ENCODE measurements around the gene TPCN1. TPM values are rescaled to one million over a fixed set of nuclear protein-coding genes. Genes with fewer than 3 reads are reported as not detected.

Gene TPCN1
- total RNA-seq, 3 donors from 2014 or later (not counting 1 experiment from before 2014, with no cell fraction given), result 7.2 to 21.4 (median 10.7) TPM

DNA sequence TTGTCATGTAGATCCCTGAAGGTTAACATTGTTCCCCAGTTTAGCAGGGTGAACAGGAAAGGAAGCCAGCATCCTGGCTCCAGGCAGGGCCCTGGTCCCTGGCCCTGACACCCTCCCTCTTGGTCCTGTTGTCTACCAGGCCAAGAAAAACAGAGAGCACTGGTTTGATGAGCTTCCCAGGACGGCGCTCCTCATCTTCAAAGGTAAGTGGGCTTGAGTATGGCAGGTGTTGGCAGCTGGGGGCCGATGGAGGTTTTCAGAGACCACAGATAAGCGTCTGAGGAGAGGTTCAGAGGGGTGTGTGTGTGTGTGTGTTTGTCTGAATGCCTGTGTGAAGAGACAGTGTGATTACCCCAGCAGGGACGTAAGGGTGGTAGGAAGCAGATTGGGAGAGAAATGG lies 57.4 kb downstream of the TPCN1 start:
- no peaks in the 10 kb centered on the region for H3K27me3 Mint-ChIP-seq (ENCODE audit: low read depth in 2 of 2)
- ATAC-seq (no peak), DNase-seq (no peak)
- TF ChIP-seq, protein P1, sequence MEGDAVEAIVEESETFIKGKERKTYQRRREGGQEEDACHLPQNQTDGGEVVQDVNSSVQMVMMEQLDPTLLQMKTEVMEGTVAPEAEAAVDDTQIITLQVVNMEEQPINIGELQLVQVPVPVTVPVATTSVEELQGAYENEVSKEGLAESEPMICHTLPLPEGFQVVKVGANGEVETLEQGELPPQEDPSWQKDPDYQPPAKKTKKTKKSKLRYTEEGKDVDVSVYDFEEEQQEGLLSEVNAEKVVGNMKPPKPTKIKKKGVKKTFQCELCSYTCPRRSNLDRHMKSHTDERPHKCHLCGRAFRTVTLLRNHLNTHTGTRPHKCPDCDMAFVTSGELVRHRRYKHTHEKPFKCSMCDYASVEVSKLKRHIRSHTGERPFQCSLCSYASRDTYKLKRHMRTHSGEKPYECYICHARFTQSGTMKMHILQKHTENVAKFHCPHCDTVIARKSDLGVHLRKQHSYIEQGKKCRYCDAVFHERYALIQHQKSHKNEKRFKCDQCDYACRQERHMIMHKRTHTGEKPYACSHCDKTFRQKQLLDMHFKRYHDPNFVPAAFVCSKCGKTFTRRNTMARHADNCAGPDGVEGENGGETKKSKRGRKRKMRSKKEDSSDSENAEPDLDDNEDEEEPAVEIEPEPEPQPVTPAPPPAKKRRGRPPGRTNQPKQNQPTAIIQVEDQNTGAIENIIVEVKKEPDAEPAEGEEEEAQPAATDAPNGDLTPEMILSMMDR (IDR thresholded peaks at IDR 0.05), result no peak
- no peaks in the 10 kb centered on the region for H3K9me3 Mint-ChIP-seq
- Histone ChIP-seq H3K9me3 (ENCODE audit: control insufficient read depth, insufficient read depth, low read length) (no peaks in the 10 kb centered on the region), H3K4me1 (ENCODE audit: control insufficient read depth, insufficient read depth, low read length) (no peaks in the 10 kb centered on the region), H3K4me3 (ENCODE audit: low read length) (no peak overlapping the region), H3K36me3 (ENCODE audit: control insufficient read depth, insufficient read depth, low read length) (peaks cover 2% of the 10 kb centered on the region), H3K27ac (ENCODE audit: low read length) (no peak overlapping the region), H3K27me3 (ENCODE audit: control insufficient read depth, insufficient read depth, low read length) (no peaks in the 10 kb centered on the region)
- no peaks in the 10 kb centered on the region for H3K36me3 Mint-ChIP-seq
- H3K4me1 Mint-ChIP-seq, result no peaks in the 10 kb centered on the region
- intact Hi-C loops (cut with micrococcal nuclease), result no loop called here
- H3K27ac Mint-ChIP-seq, result no peak overlapping the region
- H3K4me3 Mint-ChIP-seq, result no peak overlapping the region
- WGBS (ENCODE audit: insufficient coverage), result 80% methylated on average over 5 of the region's 5 CpGs

DNA sequence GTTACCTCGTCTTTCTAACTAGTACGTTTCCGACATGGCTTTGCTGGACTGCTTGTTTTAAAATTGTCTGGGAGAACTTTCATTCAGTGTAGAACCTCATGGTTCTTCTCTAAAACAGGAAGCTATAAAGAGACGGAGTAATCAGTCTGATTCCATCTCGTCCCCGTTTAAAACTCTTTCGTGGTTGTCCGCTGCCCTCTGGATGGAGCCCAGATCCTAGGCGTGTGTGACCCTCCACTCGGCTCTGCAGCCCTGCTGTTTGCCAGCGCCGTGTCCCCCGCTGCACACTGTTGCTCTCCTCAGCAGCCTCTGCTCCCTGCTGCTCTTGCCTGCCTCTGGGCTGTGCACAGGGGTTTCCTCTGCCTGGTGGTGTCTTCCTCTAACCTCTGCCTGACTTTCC lies 63.5 kb downstream of the TPCN1 start:
- Mint-ChIP-seq H3K27me3 (ENCODE audit: low read depth in 2 of 2) (no peaks in the 10 kb centered on the region), H3K36me3 (no peaks in the 10 kb centered on the region), H3K9me3 (no peaks in the 10 kb centered on the region), H3K4me3 (no peak overlapping the region), H3K27ac (no peak overlapping the region), H3K4me1 (no peaks in the 10 kb centered on the region)
- no peak for ATAC-seq
- 94% methylated on average over 13 of the region's 13 CpGs for WGBS (ENCODE audit: insufficient coverage)
- Histone ChIP-seq H3K9me3 (ENCODE audit: control insufficient read depth, insufficient read depth, low read length) (no peaks in the 10 kb centered on the region), H3K4me1 (ENCODE audit: control insufficient read depth, insufficient read depth, low read length) (no peaks in the 10 kb centered on the region), H3K27ac (ENCODE audit: low read length) (no peak overlapping the region), H3K27me3 (ENCODE audit: control insufficient read depth, insufficient read depth, low read length) (no peaks in the 10 kb centered on the region), H3K36me3 (ENCODE audit: control insufficient read depth, insufficient read depth, low read length) (peaks cover 5% of the 10 kb centered on the region), H3K4me3 (ENCODE audit: low read length) (no peak overlapping the region)
- TF ChIP-seq, protein P1 (IDR thresholded peaks at IDR 0.05), result no peak
- no peak for DNase-seq
- intact Hi-C loops (cut with micrococcal nuclease), result no loop called here

DNA sequence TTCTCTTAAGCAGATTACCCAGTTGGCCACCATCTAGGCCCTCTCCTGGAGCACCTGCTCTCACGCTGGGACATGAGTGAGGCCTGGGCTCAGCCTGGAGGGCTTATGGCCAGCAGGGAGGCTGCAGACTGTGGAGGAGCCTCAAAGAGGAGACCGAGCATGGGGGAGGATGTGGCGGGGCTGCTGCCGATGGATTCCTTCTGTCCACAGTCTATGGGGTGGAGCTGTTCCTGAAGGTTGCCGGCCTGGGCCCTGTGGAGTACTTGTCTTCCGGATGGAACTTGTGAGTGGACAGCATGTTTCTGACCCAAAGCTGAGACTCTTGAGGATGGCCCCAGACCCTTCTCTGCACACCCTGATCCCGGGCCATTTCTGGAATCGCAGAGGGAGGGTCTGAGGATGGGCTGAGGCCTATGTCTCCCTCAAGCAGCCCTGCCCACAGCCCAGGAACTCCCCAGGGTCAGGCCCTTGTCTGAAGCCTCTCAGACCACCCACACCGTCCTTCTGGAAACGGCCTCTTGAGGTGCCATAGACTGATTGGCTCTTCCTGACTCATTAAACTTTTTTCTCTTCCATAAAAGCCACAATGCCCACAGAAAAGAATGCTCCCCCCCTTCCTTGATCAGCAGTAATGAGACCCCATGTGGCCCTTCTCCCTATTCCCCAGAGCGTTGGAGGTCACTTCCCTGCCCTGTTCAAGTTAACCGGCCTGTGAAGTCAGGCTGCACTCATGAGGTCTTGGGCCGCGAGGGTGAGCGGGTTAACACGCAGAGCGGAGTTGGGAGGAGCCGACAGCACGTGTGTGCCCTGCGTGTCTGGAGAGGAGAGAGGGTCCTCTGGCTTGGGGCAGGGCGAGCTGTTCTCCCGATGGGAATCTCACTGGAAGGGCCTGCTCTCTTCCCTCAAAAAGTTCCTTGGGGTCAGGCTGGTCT lies 64.7 kb downstream of the TPCN1 start:
- intact Hi-C loops (cut with micrococcal nuclease), result no loop called here
- Mint-ChIP-seq H3K4me1 (no peaks in the 10 kb centered on the region), H3K27me3 (ENCODE audit: low read depth in 2 of 2) (no peaks in the 10 kb centered on the region), H3K36me3 (no peaks in the 10 kb centered on the region), H3K4me3 (no peak overlapping the region), H3K9me3 (no peaks in the 10 kb centered on the region), H3K27ac (no peak overlapping the region)
- TF ChIP-seq, protein P1 (IDR thresholded peaks at IDR 0.05), result no peak
- Histone ChIP-seq H3K27me3 (ENCODE audit: control insufficient read depth, insufficient read depth, low read length) (no peaks in the 10 kb centered on the region), H3K9me3 (ENCODE audit: control insufficient read depth, insufficient read depth, low read length) (no peaks in the 10 kb centered on the region), H3K36me3 (ENCODE audit: control insufficient read depth, insufficient read depth, low read length) (peaks cover 5% of the 10 kb centered on the region), H3K27ac (ENCODE audit: low read length) (no peak overlapping the region), H3K4me1 (ENCODE audit: control insufficient read depth, insufficient read depth, low read length) (no peaks in the 10 kb centered on the region), H3K4me3 (ENCODE audit: low read length) (no peak overlapping the region)
- DNase-seq, result no peak
- 92% methylated on average over 22 of the region's 22 CpGs for WGBS (ENCODE audit: insufficient coverage)
- ATAC-seq, result no peak

All from natural killer cell (primary cell).